Measurements from ENCODE around the gene NEK4.

DNA sequence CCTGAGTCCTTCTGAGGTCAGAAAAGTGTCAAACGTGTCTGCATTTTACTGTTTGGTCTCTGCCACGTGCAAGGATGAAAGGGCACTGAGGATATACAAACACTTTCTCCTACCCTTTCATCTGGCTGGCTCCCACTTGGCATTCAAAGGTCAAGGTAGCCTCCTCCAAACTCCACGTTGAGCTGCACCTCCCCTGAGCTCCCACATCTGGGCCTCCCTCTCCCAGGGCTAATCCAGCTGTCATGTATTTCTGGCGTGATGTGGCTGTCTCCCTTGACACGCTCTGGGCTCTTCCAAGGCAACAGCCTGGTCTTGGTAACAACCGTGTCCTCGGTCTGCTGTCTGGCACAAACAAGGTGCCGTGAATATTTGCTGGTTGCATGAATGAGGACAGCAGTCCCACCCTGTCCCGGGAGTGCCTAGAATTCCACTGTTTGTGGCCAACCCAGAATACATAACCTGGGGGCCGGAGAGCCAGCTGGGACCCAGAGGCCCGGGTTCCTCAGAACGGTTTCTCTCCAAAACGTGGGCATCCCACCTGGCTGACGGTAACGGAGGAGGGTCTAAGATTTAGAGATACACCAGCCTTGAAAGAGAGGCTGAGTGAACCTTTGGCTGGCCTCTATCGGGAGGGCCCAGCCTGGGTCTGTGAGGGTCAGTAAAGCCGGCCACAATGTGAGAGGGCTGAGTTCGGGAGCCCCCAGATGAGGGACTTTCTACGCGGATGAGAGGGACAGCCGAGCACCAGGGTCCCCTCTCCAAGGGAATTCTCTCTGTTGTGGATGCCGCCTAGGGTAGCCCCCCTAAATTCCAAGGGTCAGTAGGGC is 65.9 kb downstream of the NEK4 start:
- TF ChIP-seq, protein P1, sequence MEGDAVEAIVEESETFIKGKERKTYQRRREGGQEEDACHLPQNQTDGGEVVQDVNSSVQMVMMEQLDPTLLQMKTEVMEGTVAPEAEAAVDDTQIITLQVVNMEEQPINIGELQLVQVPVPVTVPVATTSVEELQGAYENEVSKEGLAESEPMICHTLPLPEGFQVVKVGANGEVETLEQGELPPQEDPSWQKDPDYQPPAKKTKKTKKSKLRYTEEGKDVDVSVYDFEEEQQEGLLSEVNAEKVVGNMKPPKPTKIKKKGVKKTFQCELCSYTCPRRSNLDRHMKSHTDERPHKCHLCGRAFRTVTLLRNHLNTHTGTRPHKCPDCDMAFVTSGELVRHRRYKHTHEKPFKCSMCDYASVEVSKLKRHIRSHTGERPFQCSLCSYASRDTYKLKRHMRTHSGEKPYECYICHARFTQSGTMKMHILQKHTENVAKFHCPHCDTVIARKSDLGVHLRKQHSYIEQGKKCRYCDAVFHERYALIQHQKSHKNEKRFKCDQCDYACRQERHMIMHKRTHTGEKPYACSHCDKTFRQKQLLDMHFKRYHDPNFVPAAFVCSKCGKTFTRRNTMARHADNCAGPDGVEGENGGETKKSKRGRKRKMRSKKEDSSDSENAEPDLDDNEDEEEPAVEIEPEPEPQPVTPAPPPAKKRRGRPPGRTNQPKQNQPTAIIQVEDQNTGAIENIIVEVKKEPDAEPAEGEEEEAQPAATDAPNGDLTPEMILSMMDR (IDR thresholded peaks at IDR 0.05; ENCODE audit: low read length), result no peak
- no peak for TF ChIP-seq EZH2phosphoT487 (IDR thresholded peaks at IDR 0.05; ENCODE audit: low read length)

All from MM.1S (cell line).